ENCODE data around the gene ZC3H7A. TPM values are rescaled to one million over a fixed set of nuclear protein-coding genes. Genes with fewer than 3 reads are reported as not detected.

Gene ZC3H7A
- total and polyA plus RNA-seq, 2 of the 8 experiments (the other 6 are each of a cell fraction or from before 2014, with no cell fraction given) = 32.0 to 55.9 TPM

GRCh38 chr16:11721781-11722467, 75.1 kb downstream of the ZC3H7A start:
- TF ChIP-seq HDAC6 (IDR thresholded peaks at IDR 0.05; ENCODE audit: low read depth, low read length) = no peak
- no peak for TF ChIP-seq BRCA1 (IDR thresholded peaks at IDR 0.05; ENCODE audit: low read depth, low read length)
- no peak for TF ChIP-seq MAFK (IDR thresholded peaks at IDR 0.05; ENCODE audit: low read depth, low read length)
- no peak for TF ChIP-seq FOSL1 (IDR thresholded peaks at IDR 0.05; ENCODE audit: insufficient read depth, low read depth, low read length)
- no peak for TF ChIP-seq SIX5 (IDR thresholded peaks at IDR 0.05; ENCODE audit: low read depth, low read length)
- TF ChIP-seq SIRT6 (IDR thresholded peaks at IDR 0.05; ENCODE audit: low read length) = no peak
- TF ChIP-seq JUN (IDR thresholded peaks at IDR 0.05; ENCODE audit: low read depth, low read length) = no peak
- no peak for TF ChIP-seq EGR1 (IDR thresholded peaks at IDR 0.05; ENCODE audit: borderline replicate concordance, low read depth, low read length)
- no peak for TF ChIP-seq RFX5 (IDR thresholded peaks at IDR 0.05; ENCODE audit: borderline replicate concordance, low read depth, low read length)
- no peak for TF ChIP-seq MAX (IDR thresholded peaks at IDR 0.05)
- TF ChIP-seq GABPA (IDR thresholded peaks at IDR 0.05; ENCODE audit: borderline replicate concordance, insufficient read depth, low read length) = no peak
- no peak for TF ChIP-seq KDM4A (IDR thresholded peaks at IDR 0.05; ENCODE audit: low read depth, low read length, severe bottlenecking)
- Histone ChIP-seq H3K79me1 (ENCODE audit: low read depth, low read length) (no peaks in the 10 kb centered on the region), H3K9me3 (ENCODE audit: insufficient read depth in 2 of 2, low read depth in 1 of 2, low read length in 1 of 2) (no peaks in the 10 kb centered on the region), H3K4me1 (replicated peaks in 1 of 4; ENCODE audit: control insufficient read depth in 3 of 4, insufficient read depth in 4 of 4, low read length in 3 of 4) (no peaks in the 10 kb centered on the region), H3K23ac (ENCODE audit: insufficient read length) (no peak overlapping the region), H3K23me2 (ENCODE audit: low read depth, low read length) (no peaks in the 10 kb centered on the region), H3K27ac (ENCODE audit: low read depth, low read length) (no peak overlapping the region), H2AK5ac (ENCODE audit: low read depth, low read length) (no peak overlapping the region), H2BK12ac (ENCODE audit: low read depth, low read length) (no peak overlapping the region), H2BK15ac (ENCODE audit: low read length) (no peak overlapping the region), H3K79me2 (ENCODE audit: control insufficient read depth in 1 of 2, insufficient read depth in 2 of 2, low read length in 2 of 2) (no peaks in the 10 kb centered on the region), H4K20me1 (replicated peaks in 1 of 2; ENCODE audit: control insufficient read depth in 1 of 2, insufficient read depth in 2 of 2, low read length in 2 of 2) (peaks cover 0 to 2% of the 10 kb centered on the region in 2 experiments), H4K5ac (ENCODE audit: insufficient read length, low read depth, low read length) (no peak overlapping the region), H3K36me3 (ENCODE audit: control insufficient read depth in 2 of 4, insufficient read depth in 4 of 4, low read length in 3 of 4) (peaks cover 0 to 20% (median 8%) of the 10 kb centered on the region in 4 experiments; a peak in 4 of 8 replicates), H3K27me3 (replicated peaks in 1 of 4; ENCODE audit: control insufficient read depth in 3 of 4, extremely low read depth in 1 of 4, insufficient read depth in 3 of 4, low read length in 3 of 4) (no peaks in the 10 kb centered on the region), H2AFZ (ENCODE audit: low read length) (no peak overlapping the region), H3K18ac (ENCODE audit: extremely low read depth, low read length) (no peak overlapping the region), H2BK20ac (ENCODE audit: low read length) (no peak overlapping the region), H3K9ac (replicated peaks in 1 of 4; ENCODE audit: extremely low read depth in 1 of 4, low read depth in 3 of 4, low read length in 3 of 4) (no peak overlapping the region), H3K14ac (ENCODE audit: insufficient read length) (no peak overlapping the region), H2BK5ac (ENCODE audit: low read depth, low read length) (no peak overlapping the region), H3K4me2 (ENCODE audit: insufficient read depth in 1 of 2, low read depth in 2 of 2, low read length in 2 of 2) (no peak overlapping the region), H3K4ac (replicated peaks; ENCODE audit: insufficient read length, low read depth, low read length) (no peak overlapping the region), H4K91ac (replicated peaks; ENCODE audit: insufficient read length, low read length) (no peak overlapping the region), H3K56ac (replicated peaks; ENCODE audit: insufficient read length, low read depth, low read length) (no peak overlapping the region), H3K4me3 (ENCODE audit: extremely low read depth in 1 of 4, insufficient read depth in 2 of 4, low read depth in 3 of 4, low read length in 4 of 4) (no peak overlapping the region), H2BK120ac (replicated peaks; ENCODE audit: low read depth, low read length) (no peak overlapping the region), H4K8ac (ENCODE audit: extremely low read depth, insufficient read depth, low read length) (no peak overlapping the region)
- 92% methylated on average over 4 of the region's 4 CpGs; no CpG with 5 or more reads in 1 of the 2 experiments for WGBS, 2 experiments (ENCODE audit: extremely low coverage in 1 of 2, insufficient coverage in 1 of 2, insufficient read length in 1 of 2, insufficient replicate concordance in 2 of 2, low coverage in 1 of 2, low lambda C conversion rate in 2 of 2, missing lambda C conversion rate in 1 of 2)
- no peak for DNase-seq (ENCODE audit: low read depth in 1 of 2, low spot score in 2 of 2)
- POLR2A ChIA-PET (ENCODE audit: partially characterized antibody) = interaction anchor here (1.7 kb wide), 1 partner anchor 13 kb away, joined by 3 read pairs; no protein-coding TSS in a partner anchor
- CTCF ChIA-PET (ENCODE audit: partially characterized antibody) = interaction anchor here (0.7 kb wide), 1 partner anchor 249 kb away, joined by 3 read pairs; no protein-coding TSS in a partner anchor
- no peak for FAIRE-seq
